Uterus (tissue), 4 donors: ENCODE results near the gene ADGRL2. TPM values are rescaled to one million over a fixed set of nuclear protein-coding genes. Genes with fewer than 3 reads are reported as not detected.

ENCODE experiments used
- DNase-seq, 2 donors: peaks; one replicate each; pipeline ENCODE4 v3.0.0-alpha.2; 2019 to 2020
- H3K27ac ChIP-seq, 2 donors: fragments of 200-600 bp; sonication (generic); 1 replicate in 1 of 2; 2 replicates in 1 of 2; pipeline ENCODE4 v1.5.1; 2016 to 2018
- H3K27me3 ChIP-seq, 2 donors: fragments of 200-600 bp; sonication (generic); one replicate each; pipeline ENCODE4 v1.5.1; 2018 to 2019; ENCODE audit warnings: control low read depth in 1 of 2
- H3K36me3 ChIP-seq, 2 donors: fragments of 200-600 bp; sonication (generic); one replicate each; pipeline ENCODE4 v1.5.1; 2019; ENCODE audit warnings: control low read depth in 1 of 2
- H3K4me1 ChIP-seq, 2 donors: fragments of 200-600 bp; sonication (generic); one replicate each; pipeline ENCODE4 v1.5.1; 2018 to 2019; ENCODE audit warnings: control low read depth in 1 of 2
- H3K4me3 ChIP-seq, 2 donors: fragments of 200-600 bp; sonication (generic); 1 replicate in 1 of 2; 2 replicates in 1 of 2; pipeline ENCODE4 v1.5.1; 2018 to 2019; ENCODE audit warnings: mild to moderate bottlenecking in 1 of 2
- H3K9me3 ChIP-seq, 2 donors: fragments of 200-600 bp; sonication (generic); one replicate each; pipeline ENCODE4 v1.5.1; 2019; ENCODE audit warnings: control low read depth in 1 of 2
- POLR2A ChIP-seq, 2 donors: fragments of 450-650 bp; IDR thresholded peaks; one replicate each; pipeline ENCODE4 v1.6.1; 2016; ENCODE audit warnings: antibody characterized with exemption in 2 of 2, mild to moderate bottlenecking in 1 of 2, moderate library complexity in 1 of 2
- intact Hi-C: fragments of 100-400 bp; cut with DNase I; formaldehyde crosslinking; loops from one replicate; pipeline ENCODE4 v1.15.1; 2023; ENCODE audit warnings: low total_unique reads
- total RNA-seq, 4 donors: library from RNA; depleted of rRNA in 3 of 4; stranded (reverse); fragments of >200 nt in 3 of 4; gene quantifications; one replicate each; pipeline versions ENCODE4 v1.1.0 to v1.2.4, GENCODE V29; 2014 to 2023
- TF ChIP-seq, protein P1 (sequence below), 4 experiments: fragments of 200-600 bp in 2 of 4; fragments of 450-650 bp in 2 of 4; sonication (generic) in 2 of 4; IDR thresholded peaks; one replicate each; pipeline ENCODE4 v1.5.1; 2016 to 2019; ENCODE audit warnings: antibody characterized with exemption in 4 of 4, mild to moderate bottlenecking in 2 of 4, moderate library complexity in 1 of 4
- donor health status: DM: yes; HTN: yes; CAD: no.

Gene ADGRL2
- total RNA-seq, 4 donors from 2014 or later: 29.1 to 200 (median 50.7) TPM

DNA sequence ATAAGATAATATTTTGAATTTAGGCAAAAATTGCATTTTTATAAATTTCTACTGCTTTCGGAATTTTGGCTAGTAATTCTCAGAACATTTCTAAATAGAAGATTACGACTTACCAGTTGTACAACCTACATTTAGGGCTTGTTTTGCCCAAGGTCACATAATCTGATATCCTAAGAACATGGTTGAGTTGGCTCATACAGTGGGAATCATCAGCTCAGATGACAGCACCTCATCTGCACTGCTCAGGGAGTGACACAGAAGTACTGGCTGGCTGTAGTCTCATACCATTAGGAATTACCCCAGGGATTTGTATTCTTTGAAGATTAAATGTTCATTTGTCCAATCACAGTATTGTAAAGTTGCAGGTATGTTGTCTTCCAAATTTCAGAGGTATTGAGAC is 217.6 kb downstream of the ADGRL2 start:
- Histone ChIP-seq H3K27me3 (no peaks in the 10 kb centered on the region), H3K36me3 (no peaks in the 10 kb centered on the region), H3K4me1 (no peaks in the 10 kb centered on the region), H3K4me3 (no peak overlapping the region), H3K9me3 (no peaks in the 10 kb centered on the region), H3K27ac (no peak overlapping the region)
- intact Hi-C loops: no loop called here
- no peak for DNase-seq
- TF ChIP-seq, protein P1, sequence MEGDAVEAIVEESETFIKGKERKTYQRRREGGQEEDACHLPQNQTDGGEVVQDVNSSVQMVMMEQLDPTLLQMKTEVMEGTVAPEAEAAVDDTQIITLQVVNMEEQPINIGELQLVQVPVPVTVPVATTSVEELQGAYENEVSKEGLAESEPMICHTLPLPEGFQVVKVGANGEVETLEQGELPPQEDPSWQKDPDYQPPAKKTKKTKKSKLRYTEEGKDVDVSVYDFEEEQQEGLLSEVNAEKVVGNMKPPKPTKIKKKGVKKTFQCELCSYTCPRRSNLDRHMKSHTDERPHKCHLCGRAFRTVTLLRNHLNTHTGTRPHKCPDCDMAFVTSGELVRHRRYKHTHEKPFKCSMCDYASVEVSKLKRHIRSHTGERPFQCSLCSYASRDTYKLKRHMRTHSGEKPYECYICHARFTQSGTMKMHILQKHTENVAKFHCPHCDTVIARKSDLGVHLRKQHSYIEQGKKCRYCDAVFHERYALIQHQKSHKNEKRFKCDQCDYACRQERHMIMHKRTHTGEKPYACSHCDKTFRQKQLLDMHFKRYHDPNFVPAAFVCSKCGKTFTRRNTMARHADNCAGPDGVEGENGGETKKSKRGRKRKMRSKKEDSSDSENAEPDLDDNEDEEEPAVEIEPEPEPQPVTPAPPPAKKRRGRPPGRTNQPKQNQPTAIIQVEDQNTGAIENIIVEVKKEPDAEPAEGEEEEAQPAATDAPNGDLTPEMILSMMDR (IDR thresholded peaks at IDR 0.05): no peak
- no peak for TF ChIP-seq POLR2A (IDR thresholded peaks at IDR 0.05)

- H3K27ac ChIP-seq: no peak overlapping the region
- H3K36me3 ChIP-seq: no peaks in the 10 kb centered on the region
- intact Hi-C loops: no loop called here
- no peak for DNase-seq
- no peaks in the 10 kb centered on the region for H3K27me3 ChIP-seq
- TF ChIP-seq, protein P1 (IDR thresholded peaks at IDR 0.05): no peak
- no peak for TF ChIP-seq POLR2A (IDR thresholded peaks at IDR 0.05)
- no peaks in the 10 kb centered on the region for H3K4me1 ChIP-seq
- no peak overlapping the region for H3K4me3 ChIP-seq
- no peaks in the 10 kb centered on the region for H3K9me3 ChIP-seq
Observed at GRCh38 chr1:82019508-82019907, 218.8 kb downstream of the ADGRL2 start.

- Histone ChIP-seq H3K27ac (no peak overlapping the region), H3K4me3 (no peak overlapping the region), H3K4me1 (no peaks in the 10 kb centered on the region), H3K9me3 (no peaks in the 10 kb centered on the region), H3K27me3 (no peaks in the 10 kb centered on the region), H3K36me3 (no peaks in the 10 kb centered on the region)
- intact Hi-C loops: no loop called here
- DNase-seq: no peak
- no peak for TF ChIP-seq POLR2A (IDR thresholded peaks at IDR 0.05)
- TF ChIP-seq, protein P1 (IDR thresholded peaks at IDR 0.05): no peak
Observed at GRCh38 chr1:82030830-82031229, 230.1 kb downstream of the ADGRL2 start.

DNA sequence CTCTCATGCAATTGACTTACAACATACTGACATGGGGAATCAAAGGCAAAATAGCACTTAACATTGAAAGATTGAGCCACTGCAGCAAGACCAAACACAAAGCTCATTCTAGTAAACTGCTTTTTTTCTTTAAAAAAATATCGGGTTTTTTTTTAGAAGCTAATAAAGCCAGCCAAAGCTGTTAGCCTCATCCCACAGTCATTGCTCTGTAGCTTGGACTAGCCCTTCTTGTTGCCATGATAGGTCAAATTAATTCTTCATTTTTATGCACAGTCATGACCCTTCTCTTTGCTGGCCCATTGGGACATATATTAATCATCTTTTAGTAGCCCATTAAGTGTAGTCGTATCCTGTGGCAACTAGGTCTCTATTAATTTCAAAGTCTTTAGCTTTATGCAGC is 231.3 kb downstream of the ADGRL2 start:
- intact Hi-C loops: no loop called here
- H3K9me3 ChIP-seq: no peaks in the 10 kb centered on the region
- DNase-seq: no peak
- no peak overlapping the region for H3K4me3 ChIP-seq
- H3K27ac ChIP-seq: no peak overlapping the region
- no peaks in the 10 kb centered on the region for H3K4me1 ChIP-seq
- TF ChIP-seq, protein P1 (IDR thresholded peaks at IDR 0.05): no peak
- TF ChIP-seq POLR2A (IDR thresholded peaks at IDR 0.05): no peak
- H3K36me3 ChIP-seq: no peaks in the 10 kb centered on the region
- no peaks in the 10 kb centered on the region for H3K27me3 ChIP-seq

GRCh38 chr1:82034812-82035211 is 234.1 kb downstream of the ADGRL2 start:
- no peak overlapping the region for H3K4me3 ChIP-seq
- H3K27me3 ChIP-seq: no peaks in the 10 kb centered on the region
- H3K27ac ChIP-seq: no peak overlapping the region
- TF ChIP-seq, protein P1 (IDR thresholded peaks at IDR 0.05): no peak
- TF ChIP-seq POLR2A (IDR thresholded peaks at IDR 0.05): no peak
- H3K36me3 ChIP-seq: no peaks in the 10 kb centered on the region
- H3K4me1 ChIP-seq: no peaks in the 10 kb centered on the region
- DNase-seq: no peak
- no peaks in the 10 kb centered on the region for H3K9me3 ChIP-seq
- intact Hi-C loops: no loop called here
